Thoracic aorta (tissue), 2 donors: ENCODE measurements around the gene FSD1L. TPM values are rescaled to one million over a fixed set of nuclear protein-coding genes. Genes with fewer than 3 reads are reported as not detected.

Experiments used
- ATAC-seq: fragments of 150-250 bp; one replicate; pipeline ENCODE4 v1.8.0; 2017; ENCODE audit warnings: low read depth; ENCODE audit not compliant: insufficient number of reproducible peaks, low FRiP score
- DNase-seq: peaks from one replicate; pipeline ENCODE4 v3.0.0-alpha.2; 2020; ENCODE audit warnings: low spot score
- H3K27ac ChIP-seq, 2 donors: fragments of 200-600 bp; sonication (generic); 1 replicate in 1 of 2; 2 replicates in 1 of 2; pipeline ENCODE4 v1.5.1; 2016; ENCODE audit warnings: mild to moderate bottlenecking in 2 of 2, moderate library complexity in 2 of 2
- H3K27me3 ChIP-seq: fragments of 200-600 bp; sonication (generic); replicated peaks from 2 replicates; pipeline ENCODE4 v1.6.0; 2016; ENCODE audit warnings: mild to moderate bottlenecking; ENCODE audit not compliant: insufficient read depth
- H3K36me3 ChIP-seq: fragments of 200-600 bp; sonication (generic); one replicate; pipeline ENCODE4 v1.5.1; 2016
- H3K4me1 ChIP-seq, 2 donors: fragments of 200-600 bp; sonication (generic); 1 replicate in 1 of 2; 2 replicates in 1 of 2; pipeline versions ENCODE4 v1.5.1 to v1.6.0; 2016; ENCODE audit warnings: low read depth in 2 of 2, mild to moderate bottlenecking in 1 of 2; ENCODE audit not compliant: control insufficient read depth in 1 of 2
- H3K4me3 ChIP-seq: fragments of 200-600 bp; sonication (generic); 2 replicates; pipeline ENCODE4 v1.5.1; 2016; ENCODE audit warnings: mild to moderate bottlenecking
- H3K9me3 ChIP-seq: fragments of 200-600 bp; sonication (generic); 2 replicates; pipeline ENCODE4 v1.5.1; 2016
- CTCF ChIP-seq: fragments of 200-600 bp; sonication (generic); IDR thresholded peaks from one replicate; pipeline ENCODE4 v1.5.1; 2019; ENCODE audit warnings: antibody characterized with exemption
- total RNA-seq, 2 donors: library from RNA; depleted of rRNA; stranded (reverse); fragments of >200 nt; gene quantifications; one replicate each; pipeline versions ENCODE4 v1.1.0 to v1.2.3, GENCODE V29; 2016

Gene FSD1L
- total RNA-seq, 2 donors from 2014 or later, result 3.5 to 5.1 TPM

DNA sequence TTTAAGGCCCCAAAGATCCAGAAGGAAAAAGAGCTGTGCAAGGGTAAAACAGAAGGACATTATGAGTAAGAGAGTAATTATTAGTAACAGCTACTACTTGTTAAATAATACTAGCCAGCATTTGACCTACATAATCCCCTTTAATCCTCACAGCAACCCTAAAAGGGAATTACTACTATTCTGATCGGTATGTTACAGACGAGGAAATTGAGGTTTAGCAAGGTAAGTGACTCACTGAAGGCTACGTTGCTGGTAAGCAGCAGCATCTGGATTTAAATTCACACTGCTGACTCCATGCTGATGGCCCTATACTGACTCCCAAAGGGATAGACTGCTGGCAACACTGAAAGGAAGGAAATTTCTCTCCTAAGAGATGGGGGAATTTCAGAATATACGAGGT lies 3.7 kb upstream of the FSD1L start:
- peaks cover 0 to 11% of the 10 kb centered on the region in 2 donors for H3K4me1 ChIP-seq
- H3K4me3 ChIP-seq, result no peak overlapping the region
- no peaks in the 10 kb centered on the region for H3K9me3 ChIP-seq
- H3K27ac ChIP-seq, result no peak overlapping the region
- no peak for TF ChIP-seq CTCF
- no peaks in the 10 kb centered on the region for H3K36me3 ChIP-seq
- no peak for DNase-seq
- no peaks in the 10 kb centered on the region for H3K27me3 ChIP-seq
- no peak for ATAC-seq

DNA sequence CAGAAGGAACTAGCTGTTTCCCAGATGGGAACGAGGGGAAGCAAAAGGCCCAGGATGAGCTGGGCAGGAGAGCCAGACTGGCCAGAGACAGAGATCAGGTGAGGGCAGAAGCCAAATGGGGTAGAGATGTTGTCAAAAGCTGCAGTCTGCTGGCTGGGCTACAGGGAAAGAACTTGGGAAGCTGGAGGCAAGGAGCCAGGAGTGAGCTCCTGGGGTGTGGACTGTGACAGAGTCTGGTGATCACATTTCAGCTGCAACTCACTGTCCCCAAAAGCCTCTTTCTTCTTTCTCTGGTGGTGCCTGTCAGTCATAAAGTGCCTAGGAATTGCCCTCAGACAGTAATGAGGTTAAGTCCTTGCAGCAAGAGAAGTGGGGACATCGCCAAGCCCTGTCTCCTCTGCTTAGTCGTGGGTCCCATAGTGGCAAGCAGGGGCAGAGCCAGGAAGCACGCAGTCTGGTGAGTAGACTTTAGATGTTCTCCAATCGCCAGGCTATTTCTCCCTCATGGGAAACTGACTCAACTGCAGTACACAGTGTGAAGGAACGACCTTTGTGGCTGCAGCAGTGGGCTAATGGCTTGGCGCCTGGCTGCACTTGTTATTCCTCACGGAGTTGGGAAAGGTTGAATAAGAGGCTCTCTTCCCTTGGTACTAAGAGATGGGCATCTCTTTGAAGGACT lies 2.5 kb upstream of the FSD1L start:
- Histone ChIP-seq H3K27ac (no peak overlapping the region), H3K9me3 (no peaks in the 10 kb centered on the region), H3K4me3 (no peak overlapping the region), H3K4me1 (peaks cover 6 to 17% of the 10 kb centered on the region in 2 donors), H3K36me3 (no peaks in the 10 kb centered on the region), H3K27me3 (no peaks in the 10 kb centered on the region)
- DNase-seq (no peak), ATAC-seq (no peak)
- no peak for TF ChIP-seq CTCF

DNA sequence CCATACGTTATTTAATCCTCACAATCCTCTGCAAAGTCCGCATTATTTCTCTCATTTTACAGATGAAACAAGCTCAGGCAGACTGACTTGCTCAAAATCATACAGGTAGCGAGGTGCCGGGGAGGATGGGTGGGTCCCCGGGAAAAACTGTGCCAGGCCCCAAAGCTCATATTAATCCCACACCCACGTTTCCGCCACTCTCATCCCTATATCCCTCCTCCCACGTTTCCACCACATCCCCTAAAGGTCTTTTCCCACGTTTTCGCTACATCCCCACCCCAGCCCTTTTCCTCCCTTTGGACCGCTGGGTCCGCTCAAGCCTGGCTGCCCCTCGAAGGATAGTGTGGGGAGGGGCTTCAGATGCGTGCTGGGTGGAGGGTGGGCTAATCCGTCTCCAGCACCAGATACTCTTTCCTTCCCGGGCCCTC lies 434 bp upstream of the FSD1L start:
- DNase-seq (no peak), ATAC-seq (peak; percentile 26)
- Histone ChIP-seq H3K27me3 (no peaks in the 10 kb centered on the region), H3K36me3 (no peaks in the 10 kb centered on the region), H3K27ac (peak overlapping the region; percentile 46 to 65), H3K4me1 (peaks cover 6 to 17% of the 10 kb centered on the region in 2 donors), H3K4me3 (peak overlapping the region; percentile 78), H3K9me3 (no peaks in the 10 kb centered on the region)
- TF ChIP-seq CTCF, result no peak

- TF ChIP-seq CTCF, result no peak
- no peak overlapping the region for H3K27ac ChIP-seq
- H3K4me1 ChIP-seq, result peaks cover 6 to 17% of the 10 kb centered on the region in 2 donors
- H3K4me3 ChIP-seq, result peak overlapping the region; percentile 78
- ATAC-seq (no peak), DNase-seq (no peak)
- H3K27me3 ChIP-seq, result no peaks in the 10 kb centered on the region
- H3K9me3 ChIP-seq, result no peaks in the 10 kb centered on the region
- H3K36me3 ChIP-seq, result no peaks in the 10 kb centered on the region
These were observed 1.2 kb downstream of the FSD1L start for GRCh38 chr9:105449081-105449480.

GRCh38 chr9:105452185-105452584 lies 4.4 kb downstream of the FSD1L start:
- Histone ChIP-seq H3K36me3 (no peaks in the 10 kb centered on the region), H3K27ac (no peak overlapping the region), H3K4me3 (no peak overlapping the region), H3K4me1 (peaks cover 6 to 32% of the 10 kb centered on the region in 2 donors), H3K9me3 (no peaks in the 10 kb centered on the region), H3K27me3 (no peaks in the 10 kb centered on the region)
- DNase-seq (no peak), ATAC-seq (no peak)
- no peak for TF ChIP-seq CTCF
